Stimulated activated CD4-positive, alpha-beta T cell treated with anti-CD3 and anti-CD28 coated beads, Interleukin-15, amount 100 ng/mL, for 1 hour (primary cell): Measurements from ENCODE around the gene DEPDC5.

ENCODE experiments used
- DNase-seq, 2 donors: peaks; one replicate each; pipeline ENCODE4 v3.0.0-alpha.2; 2020; ENCODE audit warnings: low read depth in 1 of 2, low spot score in 1 of 2

Gene DEPDC5

DNA sequence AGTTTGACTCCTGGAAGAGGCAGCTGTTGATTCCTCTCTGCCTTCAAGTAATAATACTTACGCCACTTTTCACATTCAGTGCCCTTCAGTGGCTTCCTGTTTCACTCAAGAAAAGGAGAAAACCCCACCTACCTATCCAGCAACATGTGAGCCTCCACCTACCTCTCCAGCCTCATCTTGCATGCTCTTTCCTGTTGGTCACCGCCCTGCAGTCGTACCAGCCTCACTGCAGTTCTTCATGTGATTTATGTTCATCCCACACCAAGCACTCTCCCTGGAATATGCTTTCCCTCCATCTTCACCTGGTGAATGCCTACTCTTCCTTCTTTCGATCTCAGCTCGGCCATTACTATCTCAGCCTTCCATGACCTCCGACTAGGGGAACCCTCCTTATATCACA is 168.7 kb downstream of the DEPDC5 start:
- no peak for DNase-seq

DNA sequence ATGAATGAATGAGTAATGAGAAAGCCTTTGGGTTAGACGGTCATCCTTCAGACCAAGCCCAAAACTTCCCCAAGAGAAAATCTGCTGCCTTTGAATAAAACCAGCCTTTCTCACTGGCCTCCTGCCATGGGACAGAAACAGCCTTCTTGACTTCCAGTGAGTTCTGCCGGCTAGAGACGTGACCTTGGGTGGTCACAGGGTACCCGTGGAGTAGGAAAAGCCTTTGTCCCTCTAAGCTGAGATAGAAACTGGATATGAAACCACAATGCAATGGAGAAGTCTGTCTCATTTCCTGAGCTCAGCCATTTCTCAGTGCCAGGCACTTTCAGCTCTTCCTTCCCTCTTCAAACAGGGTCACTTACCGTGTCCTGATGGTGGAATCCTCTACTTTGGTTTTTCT is 169.3 kb downstream of the DEPDC5 start:
- DNase-seq, result no peak

DNA sequence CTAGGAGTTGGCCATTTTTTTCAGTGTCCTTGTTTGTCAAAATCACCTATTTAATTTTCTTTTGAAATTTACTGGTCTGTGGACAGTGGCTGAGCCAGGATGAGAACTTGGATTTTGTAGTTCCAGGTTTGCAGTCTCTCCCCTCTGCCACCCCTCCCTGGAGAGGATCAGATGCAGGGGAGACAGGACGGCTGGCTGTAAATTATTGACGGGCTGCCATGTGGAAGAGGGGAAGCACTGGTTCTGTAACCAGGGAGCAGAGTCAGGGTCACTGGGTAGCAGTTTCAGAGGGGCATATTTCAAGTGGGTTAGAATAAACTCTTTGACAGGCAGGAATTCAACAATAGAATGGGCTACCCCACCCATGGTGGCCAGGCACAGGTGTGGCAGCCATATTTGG is 169.9 kb downstream of the DEPDC5 start:
- no peak for DNase-seq

DNA sequence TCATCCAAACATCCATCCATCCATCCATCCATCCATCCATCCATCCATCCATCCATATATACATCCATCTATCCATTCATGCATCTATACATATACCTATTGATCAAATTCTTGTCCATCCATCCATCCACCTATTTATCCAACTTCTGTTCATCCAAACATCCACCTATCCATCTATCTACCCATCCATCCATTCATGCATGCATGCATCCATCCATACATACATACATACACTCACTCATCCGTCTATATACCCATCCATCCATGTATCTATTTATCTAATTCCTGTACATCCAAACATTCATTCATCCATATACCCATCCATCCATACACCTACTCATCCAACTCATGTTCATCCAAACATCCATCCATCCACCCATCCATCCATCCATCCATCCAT is 171.2 kb downstream of the DEPDC5 start:
- DNase-seq, result no peak

DNA sequence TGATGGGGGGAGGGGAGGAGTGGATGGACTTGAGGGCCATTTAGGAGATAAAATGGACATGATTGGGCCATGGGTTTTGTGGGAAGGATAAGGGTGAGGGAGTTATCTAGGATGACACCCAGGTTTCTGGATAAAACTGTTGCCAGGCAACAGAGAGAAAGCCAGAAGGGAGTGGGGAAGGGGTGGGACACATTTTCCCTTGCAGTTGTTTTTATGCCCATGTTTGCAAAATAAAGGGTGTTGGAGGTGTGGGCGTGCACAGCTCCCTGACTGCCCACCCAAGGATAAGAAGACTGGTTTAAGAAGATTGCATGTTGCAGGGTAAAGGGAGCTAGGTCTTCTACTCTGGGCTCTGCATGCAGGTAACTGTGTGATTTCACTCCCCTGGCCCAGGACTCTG is 172.2 kb downstream of the DEPDC5 start:
- no peak for DNase-seq

DNA sequence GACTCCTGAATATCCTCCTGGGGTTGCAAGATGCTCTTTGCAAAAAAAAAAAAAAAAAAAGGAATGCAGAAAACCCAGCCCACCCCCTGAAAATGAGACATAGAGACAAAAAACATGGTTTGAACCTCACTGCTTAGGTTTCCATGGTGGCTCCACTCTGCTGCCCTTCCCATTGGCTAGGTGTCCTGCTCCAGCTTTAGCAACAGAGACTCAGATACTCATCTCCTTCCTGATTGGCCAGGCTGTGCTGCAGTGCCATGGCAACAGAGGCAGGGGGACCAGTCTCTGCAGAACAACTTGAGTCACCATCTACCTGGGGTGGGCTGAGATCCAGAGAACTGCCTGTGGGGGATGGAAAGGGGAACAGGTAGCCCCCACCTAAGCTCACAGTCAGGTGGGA is 173.2 kb downstream of the DEPDC5 start:
- no peak for DNase-seq

DNA sequence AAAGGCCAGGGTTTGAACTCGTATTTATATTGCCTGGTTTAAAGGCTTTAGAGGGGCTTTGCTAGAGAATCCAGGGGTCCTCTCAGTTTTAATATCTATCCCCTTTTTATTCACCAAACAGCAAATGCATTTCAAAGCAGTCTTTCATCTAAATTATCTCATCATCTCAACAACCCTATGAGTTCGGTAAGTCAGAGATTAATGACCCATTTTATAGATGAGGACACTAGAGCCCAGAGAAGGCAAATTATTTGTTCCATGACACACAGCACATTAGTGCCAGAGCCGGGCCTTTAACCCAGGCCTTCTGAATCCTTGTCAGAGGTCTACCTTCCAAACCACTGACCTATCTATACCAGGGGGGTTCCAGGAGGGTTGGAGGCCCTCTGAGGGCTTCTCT is 173.7 kb downstream of the DEPDC5 start:
- DNase-seq, result no peak

DNA sequence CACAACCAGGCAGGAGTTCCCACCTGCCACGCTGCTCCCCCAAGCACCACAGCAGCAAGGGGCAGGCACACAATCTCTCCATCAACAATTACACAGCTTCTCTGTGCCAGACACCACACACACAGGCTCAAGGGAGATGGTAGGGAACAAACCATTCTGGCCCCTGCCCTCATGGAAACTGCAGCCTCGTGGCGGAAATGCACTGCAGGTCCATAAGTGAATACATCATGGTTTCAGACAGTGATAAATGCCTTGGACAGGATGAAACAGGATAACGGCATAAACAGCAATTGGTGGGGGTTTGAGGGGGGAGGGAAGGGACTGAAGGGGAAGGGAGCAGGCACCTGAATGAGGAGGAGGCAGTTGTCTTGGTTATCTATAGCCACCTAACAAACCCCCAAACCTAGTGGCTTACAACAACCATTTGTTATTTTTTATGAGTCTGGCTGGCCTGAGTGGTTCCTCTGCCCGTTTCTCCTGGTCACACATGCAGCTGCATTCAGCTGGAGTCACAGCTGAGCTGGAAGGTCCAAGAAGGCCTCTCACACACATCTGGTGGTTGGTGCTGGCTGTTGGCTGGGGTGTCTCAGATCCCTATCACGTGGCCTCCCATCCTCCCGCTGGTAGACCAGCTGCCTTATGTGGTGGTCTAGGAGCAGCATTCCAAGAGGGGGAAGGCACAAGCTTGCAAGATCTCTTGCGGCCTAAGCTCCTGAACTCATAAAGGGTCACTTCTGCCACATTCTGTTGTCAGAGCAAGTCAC is 175.5 kb downstream of the DEPDC5 start:
- no peak for DNase-seq

DNA sequence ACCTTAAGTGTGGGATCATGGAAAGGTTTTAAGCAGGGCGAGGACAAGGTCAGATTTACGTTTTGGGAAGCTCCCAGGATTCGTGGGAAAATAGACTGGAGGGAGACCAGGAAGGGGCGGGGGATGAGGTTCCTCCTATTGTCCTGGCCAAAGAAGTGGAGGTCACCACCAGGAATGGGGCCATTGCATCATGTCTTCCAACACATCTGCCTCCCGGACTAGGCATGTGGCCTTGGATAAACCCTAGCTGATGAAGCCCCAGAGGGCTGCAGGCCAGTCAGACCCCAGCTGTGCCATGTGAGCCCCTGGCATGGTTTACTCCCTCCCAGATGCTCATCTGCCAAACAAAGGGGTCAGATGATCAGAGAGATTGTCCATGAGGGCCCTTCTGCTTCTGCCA is 179.0 kb downstream of the DEPDC5 start:
- DNase-seq, result no peak

DNA sequence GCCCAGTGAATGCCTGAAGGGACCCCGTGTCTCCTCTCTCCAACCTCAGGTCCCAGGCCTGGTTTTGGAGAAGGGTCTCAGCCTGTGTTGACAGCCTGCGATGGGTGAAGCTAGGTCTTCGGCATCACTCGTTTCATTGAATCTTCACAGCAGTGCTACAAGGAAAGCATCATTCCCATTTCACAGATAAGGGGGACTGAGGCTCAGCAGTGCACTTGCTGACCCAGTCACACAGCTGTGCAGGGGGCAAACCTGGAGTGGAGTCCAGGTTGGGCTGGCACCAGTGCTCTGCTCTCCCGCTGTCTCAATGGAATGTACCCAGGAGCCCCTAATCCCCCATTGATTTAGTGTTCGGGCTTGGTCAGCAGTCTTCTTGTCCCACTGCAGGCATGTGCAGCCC is 179.6 kb downstream of the DEPDC5 start:
- DNase-seq, result no peak

DNA sequence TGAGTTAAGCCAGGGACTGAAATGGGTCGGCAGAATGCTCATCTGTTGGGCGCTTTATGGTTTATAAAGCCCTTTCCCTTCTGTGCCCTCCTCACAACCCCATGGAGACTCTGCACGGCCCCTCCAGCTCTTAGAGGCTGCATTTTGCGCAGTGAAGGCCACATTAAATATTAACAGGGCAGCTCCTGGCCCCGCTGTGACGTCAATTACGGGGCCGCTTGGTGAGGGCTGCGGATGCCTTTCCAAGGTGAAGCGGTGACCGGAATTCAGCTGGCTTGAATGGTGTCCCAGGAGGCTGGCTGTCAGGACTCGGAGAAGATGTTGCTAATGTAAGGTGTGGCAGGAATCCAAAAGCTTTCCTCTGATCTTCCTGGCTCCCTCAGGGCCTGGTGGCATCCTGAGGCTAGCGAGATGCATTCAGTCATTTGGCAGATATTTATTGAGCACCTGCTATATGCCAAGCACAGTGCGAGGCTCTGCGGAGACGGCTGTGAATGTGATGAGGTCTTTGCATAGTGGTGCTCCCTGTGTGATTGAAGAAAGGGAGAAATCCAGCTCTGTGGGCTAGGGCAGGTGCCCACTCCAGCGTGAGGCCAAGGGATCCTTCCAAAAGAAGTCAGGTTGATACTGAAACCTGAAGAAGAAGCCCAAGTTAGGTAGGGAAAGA is 180.1 kb downstream of the DEPDC5 start:
- no peak for DNase-seq

DNA sequence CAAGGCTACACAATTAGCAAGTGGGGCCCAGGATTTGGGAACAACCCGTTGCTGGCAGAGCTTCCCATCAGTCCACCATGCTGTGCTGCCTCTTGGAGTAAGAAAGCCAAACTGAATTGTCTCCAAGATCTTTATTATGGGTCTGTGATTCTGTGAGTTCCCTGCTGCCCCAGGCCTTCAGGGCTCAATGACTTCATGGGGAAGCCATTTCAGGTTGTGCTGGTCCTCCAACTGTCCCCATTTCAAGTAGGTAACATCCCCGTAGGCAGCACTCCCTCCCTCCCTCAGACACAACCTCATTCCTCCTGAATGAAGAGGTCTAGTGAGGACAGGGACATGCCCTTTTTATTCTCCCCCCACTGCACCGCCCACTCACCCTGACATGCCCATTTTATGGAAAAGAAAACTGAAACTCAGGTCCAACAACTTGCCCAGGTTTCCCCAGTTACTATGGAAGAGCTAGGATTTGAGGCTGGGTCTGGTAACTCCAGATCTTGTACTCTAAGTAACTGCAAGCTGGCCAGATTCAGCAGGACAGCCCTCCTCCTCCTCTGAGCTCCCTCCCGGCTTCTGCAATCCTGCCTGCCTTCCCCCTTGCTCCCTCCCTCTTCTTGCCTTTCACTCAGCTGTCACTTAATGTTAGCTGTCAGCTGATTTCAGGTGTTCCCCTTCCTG is 182.3 kb downstream of the DEPDC5 start:
- no peak for DNase-seq

DNA sequence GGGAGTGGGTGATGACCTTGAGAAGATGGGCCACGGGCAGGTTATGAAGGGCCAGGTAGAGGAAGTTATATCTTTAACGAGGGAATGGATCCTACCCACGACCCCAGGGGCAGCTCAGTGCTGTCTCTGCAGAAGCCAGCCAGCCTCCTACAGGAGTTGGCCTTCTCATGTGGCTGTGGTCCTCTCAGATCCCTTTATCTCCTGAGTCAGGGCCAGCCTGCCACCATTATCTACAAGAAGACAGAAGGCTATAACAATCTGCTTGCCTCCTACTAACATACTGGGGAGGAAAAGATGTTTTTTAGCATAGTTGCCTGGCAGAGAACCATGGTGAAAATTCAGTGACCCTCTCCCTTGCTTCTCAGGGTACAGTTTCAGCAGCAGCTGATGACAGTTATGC is 183.5 kb downstream of the DEPDC5 start:
- no peak for DNase-seq

DNA sequence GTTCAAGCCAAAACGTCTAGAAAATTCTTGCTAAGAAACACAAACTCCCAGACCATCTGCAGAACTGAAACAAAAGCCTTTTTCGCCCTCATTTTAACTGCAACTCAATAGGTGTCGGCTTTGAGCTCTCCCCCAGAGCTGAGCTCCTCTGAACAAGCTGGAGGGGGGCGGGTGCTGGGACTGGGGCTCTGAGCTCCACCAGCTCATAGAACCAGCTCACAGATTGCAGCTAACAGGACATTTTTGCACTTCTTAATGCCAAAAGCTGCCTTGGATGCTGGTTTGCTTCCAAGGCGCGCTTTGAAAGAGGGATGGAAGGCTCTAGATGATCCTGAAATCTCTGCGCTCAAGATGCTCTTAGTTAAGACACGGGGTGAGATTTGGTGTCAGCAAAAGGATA is 184.5 kb downstream of the DEPDC5 start:
- no peak for DNase-seq

DNA sequence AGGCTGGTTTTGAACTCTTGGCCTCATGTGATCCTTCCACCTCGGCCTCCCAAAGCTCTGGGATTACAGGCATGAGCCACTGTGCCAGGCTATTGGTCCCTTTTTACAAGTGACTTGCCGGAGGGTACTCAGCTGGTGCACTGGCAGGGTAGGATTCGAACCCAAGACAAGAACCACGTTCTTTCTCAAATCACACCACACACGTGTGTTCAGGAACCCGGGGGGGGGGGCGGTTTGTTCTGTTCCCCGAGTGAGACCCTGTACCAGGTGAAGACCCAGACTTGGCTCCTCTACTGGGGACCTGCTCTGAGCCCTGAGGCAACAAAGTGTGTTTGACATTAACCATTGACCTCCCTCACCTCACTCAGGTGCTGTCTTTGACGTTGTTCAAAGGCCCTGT is 186.7 kb downstream of the DEPDC5 start:
- no peak for DNase-seq

DNA sequence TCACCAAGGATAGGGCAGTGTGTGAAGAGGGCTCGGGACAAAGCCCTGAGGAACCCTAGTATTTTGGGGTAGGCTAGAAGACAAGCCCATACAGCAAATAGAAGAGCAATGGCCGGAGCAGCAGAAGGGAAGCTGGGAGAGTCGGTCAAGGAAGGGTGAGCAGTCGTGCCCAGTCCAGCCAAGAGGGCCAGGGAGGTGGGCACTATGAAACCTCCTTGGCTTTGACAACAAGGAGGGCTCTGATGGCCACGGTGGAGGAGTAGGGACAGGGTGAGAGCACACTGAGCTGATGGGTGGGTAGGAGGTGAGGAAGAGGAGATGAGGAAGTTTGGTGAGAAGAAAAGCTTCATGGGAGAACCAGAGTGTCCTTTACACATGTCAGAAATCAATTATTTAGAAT is 188.3 kb downstream of the DEPDC5 start:
- DNase-seq, result no peak

DNA sequence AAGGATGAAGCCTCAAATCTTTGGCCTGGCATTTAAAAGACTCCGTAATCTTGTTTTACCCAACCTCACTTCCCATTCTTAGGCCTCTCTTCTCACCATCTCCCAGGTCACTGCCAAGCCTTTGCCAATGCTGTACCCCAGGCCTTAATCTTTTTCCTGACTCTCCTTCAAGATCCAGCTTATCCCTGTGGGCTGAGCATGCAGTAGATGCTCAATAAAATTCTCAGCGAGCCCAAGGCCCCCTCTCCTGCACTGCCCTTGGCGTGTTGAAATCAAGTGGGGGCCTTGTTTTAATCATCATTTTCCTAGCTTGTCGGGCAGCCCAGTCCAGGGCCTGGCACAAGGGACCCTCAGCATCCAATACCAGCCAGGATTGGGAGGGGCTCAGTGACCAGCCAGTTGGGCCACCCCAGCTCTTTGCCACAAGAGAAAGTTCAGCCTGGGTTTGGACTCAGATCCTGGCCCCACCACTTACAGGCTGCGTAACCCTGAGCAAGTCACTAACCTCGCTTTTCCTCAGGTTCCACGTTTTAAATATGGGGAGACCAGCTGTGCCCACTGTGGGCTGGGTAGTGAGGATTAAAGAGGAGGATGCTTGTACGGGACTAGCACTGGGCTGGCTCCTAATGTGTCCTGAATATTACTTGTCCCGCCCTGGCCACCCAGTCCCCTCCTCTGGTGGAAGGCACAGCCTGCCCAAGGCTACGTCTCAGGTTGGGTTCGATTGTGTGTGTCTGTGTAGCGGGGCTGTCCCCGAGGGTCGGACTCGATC is 189.6 kb downstream of the DEPDC5 start:
- no peak for DNase-seq

DNA sequence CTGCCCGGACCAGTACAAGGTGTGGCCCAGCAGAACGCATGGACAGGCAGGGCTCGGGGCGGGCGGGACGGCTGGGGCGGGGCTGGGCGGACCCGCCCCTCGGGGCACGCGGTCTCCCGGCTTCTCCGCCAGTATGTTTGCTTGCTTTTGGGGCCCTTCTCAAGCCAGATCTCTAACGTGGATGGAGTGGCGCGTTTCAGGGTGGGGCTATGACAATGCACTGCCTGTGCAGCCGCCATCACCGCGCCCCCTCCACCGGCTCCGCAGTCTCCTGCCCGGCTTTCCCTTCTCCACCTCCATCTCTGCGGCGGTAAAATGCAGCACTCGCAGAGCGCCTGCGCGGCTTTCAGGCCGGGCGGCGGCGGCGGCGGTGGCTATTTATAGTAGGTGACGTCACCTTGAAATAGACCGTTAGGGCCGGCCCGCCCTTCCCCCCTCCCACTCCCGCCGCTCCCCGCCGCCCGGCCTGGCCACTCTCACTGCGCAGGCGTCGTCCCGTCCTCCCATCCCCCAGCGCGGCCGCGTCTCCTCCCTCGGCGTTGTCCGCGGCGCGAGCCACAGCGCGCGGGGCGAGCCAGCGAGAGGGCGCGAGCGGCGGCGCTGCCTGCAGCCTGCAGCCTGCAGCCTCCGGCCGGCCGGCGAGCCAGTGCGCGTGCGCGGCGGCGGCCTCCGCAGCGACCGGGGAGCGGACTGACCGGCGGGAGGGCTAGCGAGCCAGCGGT is 190.3 kb downstream of the DEPDC5 start, which contains the start of gene YWHAH:
TSS of gene YWHAH (plus strand) at position 558 of the 722 bp plus-strand sequence. CDS start 199 bp downstream, outside the sequence.
- peak; percentile 77 to 80 for DNase-seq

DNA sequence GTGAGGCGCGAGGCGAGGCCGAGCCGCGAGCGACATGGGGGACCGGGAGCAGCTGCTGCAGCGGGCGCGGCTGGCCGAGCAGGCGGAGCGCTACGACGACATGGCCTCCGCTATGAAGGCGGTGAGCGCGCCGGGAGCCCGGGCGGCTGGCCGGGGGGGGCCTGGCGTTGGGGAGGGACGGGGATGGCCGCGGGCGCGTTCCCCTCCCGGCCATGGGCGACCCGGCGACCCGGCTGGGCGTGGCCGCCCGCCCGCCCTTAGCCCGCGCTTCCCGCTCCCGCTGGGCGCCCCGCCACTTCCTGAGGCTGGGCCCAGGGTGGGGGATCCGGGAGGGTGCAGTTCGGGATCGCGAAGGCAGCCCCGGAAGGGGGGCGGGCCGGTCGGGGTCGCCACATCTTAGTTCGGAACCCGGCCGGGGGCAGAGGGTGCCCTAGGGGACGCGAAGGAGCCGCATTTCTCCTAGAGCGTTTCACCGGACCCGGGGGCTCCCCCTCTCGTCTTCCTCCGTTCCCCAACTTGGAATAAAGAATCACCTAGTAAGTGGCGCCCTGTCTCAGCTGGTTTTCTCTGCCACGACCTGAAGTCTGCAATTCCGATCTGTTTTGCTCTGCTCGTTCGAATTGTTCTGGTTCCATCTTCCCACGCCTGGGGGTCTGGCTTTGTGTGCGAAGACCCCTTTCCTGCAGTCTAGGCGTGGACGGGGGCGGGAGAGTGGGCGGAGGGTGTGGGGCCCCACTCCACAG is 191.1 kb downstream of the DEPDC5 start:
- peak in 1 of 2 donors; percentile 16 for DNase-seq

DNA sequence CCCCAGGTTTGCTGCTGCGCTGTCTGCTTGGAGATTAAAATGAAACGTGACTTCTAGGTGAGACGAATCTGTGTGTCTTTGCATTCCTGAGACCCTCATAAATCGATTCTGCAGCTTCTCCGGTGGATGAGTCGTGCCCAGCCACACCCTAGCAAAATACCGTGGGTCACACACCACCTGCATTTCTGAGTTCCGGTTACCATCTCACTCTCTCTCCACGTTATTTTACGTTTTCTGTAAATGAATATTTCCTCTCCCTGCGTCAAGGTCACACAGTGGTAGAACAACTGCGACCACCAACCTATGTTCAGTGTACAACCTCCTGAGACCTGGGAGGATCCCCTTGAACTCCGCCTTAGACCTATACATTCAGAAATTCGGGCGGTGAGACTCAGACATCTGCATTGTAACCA is 191.6 kb downstream of the DEPDC5 start:
- no peak for DNase-seq
